D721Med (cell line): ENCODE measurements around the gene TRAPPC5.

ENCODE experiments used
- DNase-seq: peaks from one replicate; pipeline ENCODE4 v3.0.0; 2011; ENCODE audit warnings: low spot score; ENCODE audit not compliant: insufficient read length
- FAIRE-seq: peaks from 2 replicates; lab custom pipeline; 2011; peaks lifted over from hg19 to GRCh38; lab: Jason Lieb, UNC
- TF ChIP-seq, protein P1 (sequence below): IDR thresholded peaks from 2 replicates; pipeline ENCODE4 v1.5.1; 2012; ENCODE audit warnings: mild to moderate bottlenecking, control low read depth; ENCODE audit not compliant: insufficient read depth; ENCODE audit errors: missing control alignments

Gene TRAPPC5

GRCh38 chr19:7669641-7670040, 11.0 kb upstream of the TRAPPC5 start:
- FAIRE-seq: no peak
- DNase-seq: no peak
- TF ChIP-seq, protein P1, sequence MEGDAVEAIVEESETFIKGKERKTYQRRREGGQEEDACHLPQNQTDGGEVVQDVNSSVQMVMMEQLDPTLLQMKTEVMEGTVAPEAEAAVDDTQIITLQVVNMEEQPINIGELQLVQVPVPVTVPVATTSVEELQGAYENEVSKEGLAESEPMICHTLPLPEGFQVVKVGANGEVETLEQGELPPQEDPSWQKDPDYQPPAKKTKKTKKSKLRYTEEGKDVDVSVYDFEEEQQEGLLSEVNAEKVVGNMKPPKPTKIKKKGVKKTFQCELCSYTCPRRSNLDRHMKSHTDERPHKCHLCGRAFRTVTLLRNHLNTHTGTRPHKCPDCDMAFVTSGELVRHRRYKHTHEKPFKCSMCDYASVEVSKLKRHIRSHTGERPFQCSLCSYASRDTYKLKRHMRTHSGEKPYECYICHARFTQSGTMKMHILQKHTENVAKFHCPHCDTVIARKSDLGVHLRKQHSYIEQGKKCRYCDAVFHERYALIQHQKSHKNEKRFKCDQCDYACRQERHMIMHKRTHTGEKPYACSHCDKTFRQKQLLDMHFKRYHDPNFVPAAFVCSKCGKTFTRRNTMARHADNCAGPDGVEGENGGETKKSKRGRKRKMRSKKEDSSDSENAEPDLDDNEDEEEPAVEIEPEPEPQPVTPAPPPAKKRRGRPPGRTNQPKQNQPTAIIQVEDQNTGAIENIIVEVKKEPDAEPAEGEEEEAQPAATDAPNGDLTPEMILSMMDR: no peak

GRCh38 chr19:7670150-7670783, 10.4 kb upstream of the TRAPPC5 start:
- FAIRE-seq: no peak
- DNase-seq: peak; percentile 67
- TF ChIP-seq, protein P1: no peak

- DNase-seq (no peak), FAIRE-seq (no peak)
- TF ChIP-seq, protein P1: no peak
Observed at GRCh38 chr19:7670790-7671189, 9.8 kb upstream of the TRAPPC5 start.

- no peak for DNase-seq
- FAIRE-seq: no peak
- TF ChIP-seq, protein P1: no peak
Observed at GRCh38 chr19:7672522-7672921, 8.1 kb upstream of the TRAPPC5 start.

DNA sequence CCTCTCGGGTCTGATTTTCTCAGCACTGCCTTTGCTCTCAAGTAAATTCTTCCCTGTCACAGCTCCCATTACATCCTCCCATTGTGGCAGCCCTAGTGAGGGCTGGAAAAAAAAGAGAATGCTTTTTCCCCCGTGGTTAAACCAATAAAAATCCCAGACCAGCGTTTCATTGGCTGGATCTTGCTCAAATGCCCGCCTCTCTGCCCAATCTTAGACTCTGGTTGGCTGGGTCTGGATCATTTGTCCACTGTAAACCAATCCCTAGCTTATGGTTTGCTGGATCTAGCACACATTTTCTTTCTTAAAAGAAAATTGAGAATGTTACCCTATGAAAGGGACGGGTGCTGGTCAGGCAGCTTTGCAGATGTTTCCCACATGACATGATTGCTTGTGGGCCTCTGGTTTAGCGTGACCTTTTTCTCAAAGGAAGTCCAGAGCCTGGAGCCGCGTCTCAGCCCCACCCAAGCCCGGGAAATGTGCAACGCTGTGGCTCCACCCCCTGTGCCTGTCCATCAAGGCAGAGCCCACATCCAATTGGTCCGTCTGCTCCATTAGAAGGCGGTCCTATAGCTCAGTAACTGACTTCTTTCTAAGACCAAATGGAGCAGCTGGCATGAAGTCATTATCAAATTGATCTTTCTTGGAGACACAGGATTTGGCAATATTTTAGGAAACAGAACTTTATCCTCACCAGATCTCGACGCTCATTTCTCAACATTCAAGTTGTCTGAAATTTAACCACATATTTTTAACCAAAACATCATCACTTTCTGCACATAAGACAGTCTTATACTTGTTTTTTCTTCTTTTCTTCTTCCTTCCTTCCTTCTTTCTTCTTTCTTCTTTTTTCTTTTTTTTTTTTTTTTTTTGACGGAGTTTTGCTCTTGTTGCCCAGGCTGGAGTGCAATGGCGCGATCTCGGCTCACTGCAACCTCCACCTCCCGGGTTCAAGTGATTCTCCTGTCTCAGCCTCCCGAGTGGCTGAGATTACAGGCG, 6.3 kb upstream of the TRAPPC5 start:
- no peak for DNase-seq
- FAIRE-seq: no peak
- TF ChIP-seq, protein P1: no peak

- DNase-seq (no peak), FAIRE-seq (no peak)
- TF ChIP-seq, protein P1: no peak
Observed at GRCh38 chr19:7676376-7676775, 4.3 kb upstream of the TRAPPC5 start.
